ENCODE data around the gene TMEM232. TPM values are rescaled to one million over a fixed set of nuclear protein-coding genes. Genes with fewer than 3 reads are reported as not detected.

Gene TMEM232
- total and polyA plus RNA-seq, 2 of the 4 experiments (the other 2 are of a cell fraction) = 0.17 to 0.36 TPM

DNA sequence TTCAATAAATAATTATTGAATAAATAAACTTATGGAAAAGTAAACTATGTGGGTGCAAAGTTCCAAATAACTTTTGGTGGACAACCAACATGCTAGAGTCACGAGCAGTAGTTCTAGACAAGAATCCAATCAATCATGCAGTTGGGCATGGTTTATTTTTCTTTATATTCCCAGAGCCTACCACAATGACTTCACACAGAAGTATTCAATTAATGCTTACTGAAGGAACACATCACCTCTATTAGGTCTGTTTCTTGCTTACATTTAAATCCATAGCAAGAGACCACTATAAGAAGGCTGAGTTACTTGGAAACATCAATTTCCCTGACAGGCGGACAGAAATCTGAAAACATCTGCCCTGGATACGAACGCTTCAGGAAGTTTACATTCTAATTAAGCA lies 214.2 kb downstream of the TMEM232 start:
- no TSS peak for BruUV-seq (replicated peaks)
- Histone ChIP-seq H2BK15ac (ENCODE audit: low read depth, low read length) (no peak overlapping the region), H3K79me1 (ENCODE audit: low read depth in 1 of 2, low read length in 2 of 2) (no peaks in the 10 kb centered on the region), H2BK20ac (ENCODE audit: low read depth, low read length) (no peak overlapping the region), H2BK120ac (ENCODE audit: low read depth, low read length) (no peak overlapping the region), H3K23ac (ENCODE audit: low read depth, low read length) (no peak overlapping the region), H3K14ac (replicated peaks; ENCODE audit: low read depth, low read length) (no peak overlapping the region), H4K91ac (ENCODE audit: insufficient read depth, low read depth, low read length) (no peak overlapping the region), H3K18ac (ENCODE audit: low read depth, low read length) (no peak overlapping the region), H2AK5ac (ENCODE audit: low read depth, low read length) (no peak overlapping the region), H3K9me1 (ENCODE audit: insufficient read depth, low read length) (no peaks in the 10 kb centered on the region), H2BK5ac (ENCODE audit: low read depth, low read length, poor library complexity, severe bottlenecking) (no peak overlapping the region), H4K5ac (ENCODE audit: low read depth, low read length) (no peak overlapping the region), H4K8ac (ENCODE audit: low read depth in 2 of 2, low read length in 2 of 2) (no peak overlapping the region), H3K36me3 (ENCODE audit: control insufficient read depth, insufficient read depth, low read length) (no peaks in the 10 kb centered on the region), H3K9ac (ENCODE audit: low read depth, low read length) (no peak overlapping the region), H3K4me2 (ENCODE audit: low read depth, low read length) (no peak overlapping the region), H2AK9ac (replicated peaks; ENCODE audit: low read depth, low read length, poor library complexity) (no peak overlapping the region), H3K56ac (ENCODE audit: extremely low read depth, insufficient read depth, low read length) (no peak overlapping the region), H3K9me3 (ENCODE audit: control insufficient read depth, insufficient read depth, low read length) (no peaks in the 10 kb centered on the region), H4K20me1 (ENCODE audit: insufficient read depth, low read length) (no peaks in the 10 kb centered on the region), H2AFZ (replicated peaks; ENCODE audit: low read length, poor library complexity) (no peak overlapping the region), H3K27me3 (ENCODE audit: control insufficient read depth, insufficient read depth, low read length) (no peaks in the 10 kb centered on the region), H3K4me1 (ENCODE audit: control insufficient read depth, insufficient read depth, low read length) (no peaks in the 10 kb centered on the region), H3K27ac (ENCODE audit: insufficient read depth, low read length) (no peak overlapping the region), H3K4ac (ENCODE audit: low read depth, low read length) (no peak overlapping the region), H3K4me3 (ENCODE audit: insufficient read depth, low read depth, low read length) (no peak overlapping the region)
- ChIA-PET CTCF (no interaction called here), POLR2A (ENCODE audit: unreplicated experiment) (no interaction called here)
- ATAC-seq (ENCODE audit: low read depth) (no peak), DNase-seq (no peak)
- dilution Hi-C loops (cut with HindIII; ENCODE audit: low sequenced_read_pairs, unreplicated experiment) (no loop called here), intact Hi-C loops (cut with micrococcal nuclease) (no loop called here), in situ Hi-C loops (cut with MboI; ENCODE audit: low sequenced_read_pairs) (no loop called here)
- TF ChIP-seq CEBPB (IDR thresholded peaks at IDR 0.05; ENCODE audit: low read depth, low read length) (no peak), MAZ (IDR thresholded peaks at IDR 0.05; ENCODE audit: borderline replicate concordance, low read depth, low read length) (no peak), CHD1 (IDR thresholded peaks at IDR 0.05; ENCODE audit: low read depth, low read length) (no peak), POLR2A (IDR thresholded peaks at IDR 0.05; ENCODE audit: low read depth, low read length) (no peak), FOS (IDR thresholded peaks at IDR 0.05; ENCODE audit: low read depth, low read length) (no peak), SMC3 (IDR thresholded peaks at IDR 0.05; ENCODE audit: low read depth, low read length) (no peak), BHLHE40 (IDR thresholded peaks at IDR 0.05; ENCODE audit: low read depth, low read length) (no peak)
- TF ChIP-seq, protein P1, sequence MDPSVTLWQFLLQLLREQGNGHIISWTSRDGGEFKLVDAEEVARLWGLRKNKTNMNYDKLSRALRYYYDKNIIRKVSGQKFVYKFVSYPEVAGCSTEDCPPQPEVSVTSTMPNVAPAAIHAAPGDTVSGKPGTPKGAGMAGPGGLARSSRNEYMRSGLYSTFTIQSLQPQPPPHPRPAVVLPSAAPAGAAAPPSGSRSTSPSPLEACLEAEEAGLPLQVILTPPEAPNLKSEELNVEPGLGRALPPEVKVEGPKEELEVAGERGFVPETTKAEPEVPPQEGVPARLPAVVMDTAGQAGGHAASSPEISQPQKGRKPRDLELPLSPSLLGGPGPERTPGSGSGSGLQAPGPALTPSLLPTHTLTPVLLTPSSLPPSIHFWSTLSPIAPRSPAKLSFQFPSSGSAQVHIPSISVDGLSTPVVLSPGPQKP (IDR thresholded peaks at IDR 0.05; ENCODE audit: borderline replicate concordance, low read depth, low read length) = no peak
- TF ChIP-seq, protein P2, sequence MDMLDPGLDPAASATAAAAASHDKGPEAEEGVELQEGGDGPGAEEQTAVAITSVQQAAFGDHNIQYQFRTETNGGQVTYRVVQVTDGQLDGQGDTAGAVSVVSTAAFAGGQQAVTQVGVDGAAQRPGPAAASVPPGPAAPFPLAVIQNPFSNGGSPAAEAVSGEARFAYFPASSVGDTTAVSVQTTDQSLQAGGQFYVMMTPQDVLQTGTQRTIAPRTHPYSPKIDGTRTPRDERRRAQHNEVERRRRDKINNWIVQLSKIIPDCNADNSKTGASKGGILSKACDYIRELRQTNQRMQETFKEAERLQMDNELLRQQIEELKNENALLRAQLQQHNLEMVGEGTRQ (IDR thresholded peaks at IDR 0.05; ENCODE audit: low read depth, low read length) = no peak
- no CpG with 5 or more reads among the region's 4 CpGs for WGBS, 2 experiments (ENCODE audit: extremely low coverage in 2 of 2, insufficient read length in 1 of 2)
